HEK293 (cell line): Measurements from ENCODE around the gene CDK19.

Source experiments
- CTCF ChIA-PET: fragments of 350-600 bp; formaldehyde crosslinking; extraction: SDS; loops from one replicate; lab custom pipeline; 2021; ENCODE audit warnings: antibody characterized with exemption; lab: Yijun Ruan, JAX
- POLR2A ChIA-PET: fragments of 300-600 bp; formaldehyde crosslinking; extraction: SDS; loops from one replicate; lab custom pipeline; 2020; ENCODE audit warnings: antibody characterized with exemption, inconsistent platforms; lab: Yijun Ruan, JAX
- H3K27ac ChIP-seq: fragments of 200-500 bp; sonication (Bioruptor generic); 2 replicates; pipeline ENCODE4 v1.5.1; 2014; ENCODE audit warnings: low read depth, low read length, control low read depth, inconsistent platforms; ENCODE audit errors: extremely low read depth
- H3K36me3 ChIP-seq, 2 experiments: fragments of 200-500 bp in 1 of 2; sonication (Bioruptor generic) in 1 of 2; 1 replicate in 1 of 2; 2 replicates in 1 of 2; pipeline ENCODE4 v1.5.1; 2014 to 2017; ENCODE audit warnings: inconsistent platforms in 2 of 2, low read length in 2 of 2; ENCODE audit not compliant: control insufficient read depth in 2 of 2, insufficient read depth in 1 of 2
- H3K4me1 ChIP-seq: fragments of 200-500 bp; sonication (Bioruptor generic); 2 replicates; pipeline ENCODE4 v1.5.1; 2014; ENCODE audit warnings: mild to moderate bottlenecking, low read length, inconsistent platforms; ENCODE audit not compliant: control insufficient read depth, insufficient read depth
- H3K4me3 ChIP-seq: 2 replicates; pipeline ENCODE4 v1.5.1; 2011; ENCODE audit warnings: low read depth, mild to moderate bottlenecking, control low read depth, low read length, moderate library complexity
- H3K9me3 ChIP-seq: fragments of 200-500 bp; sonication (Bioruptor generic); 2 replicates; pipeline ENCODE4 v1.5.1; 2014; ENCODE audit warnings: low read depth, low read length, inconsistent platforms; ENCODE audit not compliant: control insufficient read depth, insufficient read depth
- CTCF ChIP-seq: fragments of 450-650 bp; formaldehyde crosslinking; IDR thresholded peaks from 2 replicates; pipeline ENCODE4 v1.5.1; 2016; ENCODE audit warnings: missing biosample characterization, missing genetic modification characterization
- MZF1 ChIP-seq: fragments of 450-650 bp; formaldehyde crosslinking; IDR thresholded peaks from 2 replicates; pipeline ENCODE4 v1.5.1; 2017; ENCODE audit warnings: missing biosample characterization, missing genetic modification characterization, borderline replicate concordance
- PRDM10 ChIP-seq: fragments of 450-650 bp; formaldehyde crosslinking; IDR thresholded peaks from 2 replicates; pipeline ENCODE4 v1.5.1; 2016; ENCODE audit warnings: missing biosample characterization, missing genetic modification characterization
- PRDM6 ChIP-seq: fragments of 450-650 bp; formaldehyde crosslinking; IDR thresholded peaks from 2 replicates; pipeline ENCODE4 v1.5.1; 2017; ENCODE audit warnings: missing biosample characterization, missing genetic modification characterization
- SCRT2 ChIP-seq: fragments of 450-650 bp; formaldehyde crosslinking; IDR thresholded peaks from 2 replicates; pipeline ENCODE4 v1.5.1; 2016; ENCODE audit warnings: missing biosample characterization, missing genetic modification characterization
- ZBTB8A ChIP-seq: fragments of 450-650 bp; formaldehyde crosslinking; IDR thresholded peaks from 2 replicates; pipeline ENCODE4 v1.5.1; 2016; ENCODE audit warnings: missing biosample characterization, missing genetic modification characterization
- ZNF133 ChIP-seq: fragments of 450-650 bp; formaldehyde crosslinking; IDR thresholded peaks from 2 replicates; pipeline ENCODE4 v1.5.1; 2016; ENCODE audit warnings: missing biosample characterization, missing genetic modification characterization
- ZNF311 ChIP-seq: fragments of 450-650 bp; formaldehyde crosslinking; IDR thresholded peaks from 2 replicates; pipeline ENCODE4 v1.5.1; 2017; ENCODE audit warnings: missing biosample characterization, missing genetic modification characterization, borderline replicate concordance
- ZNF324 ChIP-seq: fragments of 450-650 bp; formaldehyde crosslinking; IDR thresholded peaks from 2 replicates; pipeline ENCODE4 v1.5.1; 2016; ENCODE audit warnings: missing biosample characterization, missing genetic modification characterization
- ZNF341 ChIP-seq: fragments of 450-650 bp; formaldehyde crosslinking; IDR thresholded peaks from 2 replicates; pipeline ENCODE4; 2016; ENCODE audit warnings: low read depth, missing biosample characterization, missing genetic modification characterization
- ZNF473 ChIP-seq: fragments of 450-650 bp; formaldehyde crosslinking; IDR thresholded peaks from 2 replicates; pipeline ENCODE4 v1.5.1; 2017; ENCODE audit warnings: missing biosample characterization, missing genetic modification characterization
- ZNF585B ChIP-seq: fragments of 450-650 bp; formaldehyde crosslinking; IDR thresholded peaks from 2 replicates; pipeline ENCODE4 v1.5.1; 2016; ENCODE audit warnings: missing biosample characterization, missing genetic modification characterization
- ZNF623 ChIP-seq: fragments of 450-650 bp; formaldehyde crosslinking; IDR thresholded peaks from 2 replicates; pipeline ENCODE4 v1.5.1; 2016; ENCODE audit warnings: missing biosample characterization, missing genetic modification characterization
- ZNF624 ChIP-seq: fragments of 450-650 bp; formaldehyde crosslinking; IDR thresholded peaks from 2 replicates; pipeline ENCODE4 v1.5.1; 2017; ENCODE audit warnings: missing biosample characterization, missing genetic modification characterization
- ZNF629 ChIP-seq: fragments of 450-650 bp; formaldehyde crosslinking; IDR thresholded peaks from 2 replicates; pipeline ENCODE4 v1.5.1; 2017; ENCODE audit warnings: missing biosample characterization, missing genetic modification characterization
- ZNF654 ChIP-seq: fragments of 450-650 bp; formaldehyde crosslinking; IDR thresholded peaks from 2 replicates; pipeline ENCODE4 v1.5.1; 2016; ENCODE audit warnings: low read depth, missing biosample characterization, missing genetic modification characterization
- ZNF747 ChIP-seq: fragments of 450-650 bp; formaldehyde crosslinking; IDR thresholded peaks from 2 replicates; pipeline ENCODE4 v1.5.1; 2016; ENCODE audit warnings: missing biosample characterization, missing genetic modification characterization
- ZNF785 ChIP-seq: fragments of 450-650 bp; formaldehyde crosslinking; IDR thresholded peaks from 2 replicates; pipeline ENCODE4 v1.5.1; 2016; ENCODE audit warnings: missing biosample characterization, missing genetic modification characterization
- ZNF791 ChIP-seq: fragments of 450-650 bp; formaldehyde crosslinking; IDR thresholded peaks from 2 replicates; pipeline ENCODE4 v1.5.1; 2016; ENCODE audit warnings: missing biosample characterization, missing genetic modification characterization
- ZNF830 ChIP-seq: fragments of 450-650 bp; IDR thresholded peaks from 2 replicates; pipeline ENCODE4 v1.5.0; 2018; ENCODE audit warnings: missing biosample characterization, missing genetic modification characterization, low read depth, mild to moderate bottlenecking, moderate library complexity

CDK19 gene

GRCh38 chr6:110646951-110647910 lies 168.0 kb downstream of the CDK19 start:
- H3K4me1 ChIP-seq = no peaks in the 10 kb centered on the region
- H3K9me3 ChIP-seq = no peaks in the 10 kb centered on the region
- no peak overlapping the region for H3K4me3 ChIP-seq
- no peak overlapping the region for H3K27ac ChIP-seq
- POLR2A ChIA-PET = no interaction called here
- TF ChIP-seq ZBTB8A (tag by site-specific recombination) (no peak), ZNF629 (tag by site-specific recombination) (no peak), CTCF (tag by site-specific recombination) (peak; percentile 23; the same call in 1 of the 2 replicates)
- TF ChIP-seq, all 188 proteins: peak for 1
- H3K36me3 ChIP-seq = peaks cover 0 to 9% of the 10 kb centered on the region in 2 experiments; a peak in 1 of 3 replicates
- CTCF ChIA-PET = interaction anchor here (0.6 to 0.7 kb wide), 2 partner anchors 12 to 30 kb away, joined by 3 to 4 read pairs; no protein-coding TSS in a partner anchor

- CTCF ChIA-PET = no interaction called here
- H3K4me3 ChIP-seq = no peak overlapping the region
Measured at GRCh38 chr6:110646419-110646698, 168.9 kb downstream of the CDK19 start.

GRCh38 chr6:110645685-110646418 lies 169.4 kb downstream of the CDK19 start:
- H3K4me1 ChIP-seq = no peaks in the 10 kb centered on the region
- peaks cover 0 to 9% of the 10 kb centered on the region in 2 experiments; a peak in 1 of 3 replicates for H3K36me3 ChIP-seq
- H3K9me3 ChIP-seq = no peaks in the 10 kb centered on the region
- CTCF ChIA-PET = no interaction called here
- H3K4me3 ChIP-seq = no peak overlapping the region
- H3K27ac ChIP-seq = no peak overlapping the region
- POLR2A ChIA-PET = no interaction called here
- no peak for TF ChIP-seq ZNF747 (tag by site-specific recombination)
- no peak for TF ChIP-seq ZNF830 (tag by site-specific recombination)
- no peak for TF ChIP-seq ZNF791 (tag by site-specific recombination)
- TF ChIP-seq ZNF785 = no peak
- TF ChIP-seq ZNF585B = no peak
- TF ChIP-seq ZNF311 = no peak
- TF ChIP-seq ZNF133 (tag by site-specific recombination) = no peak
- no peak for TF ChIP-seq PRDM10
- TF ChIP-seq ZNF624 = no peak
- no peak for TF ChIP-seq PRDM6
- no peak for TF ChIP-seq ZNF654 (tag by site-specific recombination)
- TF ChIP-seq ZNF324 (tag by site-specific recombination) = no peak
- TF ChIP-seq ZNF473 = no peak

More at GRCh38 chr6:110646419-110646698, 168.9 kb downstream of the CDK19 start:
- Histone ChIP-seq H3K27ac (no peak overlapping the region), H3K36me3 (peaks cover 0 to 9% of the 10 kb centered on the region in 2 experiments; a peak in 1 of 3 replicates), H3K4me1 (no peaks in the 10 kb centered on the region), H3K9me3 (no peaks in the 10 kb centered on the region)
- POLR2A ChIA-PET = no interaction called here
- no peak for TF ChIP-seq ZNF623 (tag by site-specific recombination)
- TF ChIP-seq SCRT2 (tag by site-specific recombination) = peak; percentile 22; the same call in 1 of the 2 replicates
- TF ChIP-seq PRDM6 = no peak
- no peak for TF ChIP-seq ZNF341 (tag by site-specific recombination)
- TF ChIP-seq MZF1 (tag by site-specific recombination) = no peak
